Panc1 (cell line): Measurements from ENCODE around the gene ANKH. TPM values are rescaled to one million over a fixed set of nuclear protein-coding genes. Genes with fewer than 3 reads are reported as not detected.

Source experiments
- ATAC-seq: fragments of 200-7000 bp; cut with Tn5 transposase; 2 replicates; pipeline ENCODE4 v1.9.1; 2020; ENCODE audit warnings: mild to moderate bottlenecking, moderate library complexity
- BruUV-seq: library from RNA; stranded (reverse); fragments of 400-500 nt; replicated peaks from 2 replicates; lab custom pipeline; 2021; lab: Mats Ljungman, UMichigan
- CTCF ChIA-PET: fragments of 300-600 bp; sonication (Branson Sonifier 250); formaldehyde crosslinking; loops from one replicate; lab custom pipeline; 2022; ENCODE audit warnings: antibody characterized with exemption; lab: Charles Lee
- POLR2A ChIA-PET: fragments of 300-600 bp; sonication (Branson Sonifier 250); formaldehyde crosslinking; loops from one replicate; lab custom pipeline; 2022; ENCODE audit warnings: antibody characterized with exemption; lab: Charles Lee
- DNase-seq: peaks from one replicate; pipeline ENCODE4 v3.0.0-alpha.2; 2010; ENCODE audit warnings: low read depth, low spot score
- H3K27ac ChIP-seq: 2 replicates; pipeline ENCODE4 v1.5.1; 2011; ENCODE audit warnings: mild to moderate bottlenecking, low read length, inconsistent platforms
- H3K27me3 ChIP-seq: fragments of 200-500 bp; sonication (Bioruptor generic); 2 replicates; pipeline ENCODE4 v1.6.0; 2014; ENCODE audit warnings: low read length, inconsistent platforms; ENCODE audit not compliant: control insufficient read depth, insufficient read depth
- H3K36me3 ChIP-seq: fragments of 200-500 bp; sonication (Bioruptor generic); 2 replicates; pipeline ENCODE4 v1.5.1; 2014; ENCODE audit warnings: inconsistent platforms, mild to moderate bottlenecking, low read length, moderate library complexity; ENCODE audit not compliant: control insufficient read depth, insufficient read depth
- H3K4me1 ChIP-seq: 2 replicates; pipeline ENCODE4 v1.5.1; 2011; ENCODE audit warnings: inconsistent platforms, mild to moderate bottlenecking, low read length, moderate library complexity; ENCODE audit not compliant: control insufficient read depth, insufficient read depth
- H3K4me3 ChIP-seq, 2 experiments: 2 replicates each; pipeline ENCODE4 v1.5.1; 2011 to 2012; ENCODE audit warnings: low read depth in 2 of 2, low read length in 2 of 2, mild to moderate bottlenecking in 2 of 2, inconsistent platforms in 1 of 2, moderate library complexity in 1 of 2
- H3K9me3 ChIP-seq: fragments of 200-500 bp; sonication (Bioruptor generic); 2 replicates; pipeline ENCODE4 v1.5.1; 2014; ENCODE audit warnings: low read depth, mild to moderate bottlenecking, inconsistent platforms, low read length, moderate library complexity; ENCODE audit not compliant: control insufficient read depth, insufficient read depth
- POLR2AphosphoS5 ChIP-seq: IDR thresholded peaks from 2 replicates; pipeline ENCODE4 v1.6.1; 2012; ENCODE audit warnings: mild to moderate bottlenecking, low read depth, low read length, moderate library complexity
- SIN3A ChIP-seq: IDR thresholded peaks from 2 replicates; pipeline ENCODE4 v1.6.1; 2012; ENCODE audit warnings: low read depth, mild to moderate bottlenecking, low read length, moderate library complexity, borderline replicate concordance; ENCODE audit not compliant: insufficient read depth
- TCF7L2 ChIP-seq: IDR thresholded peaks from 2 replicates; pipeline ENCODE4 v1.6.1; 2011; ENCODE audit warnings: mild to moderate bottlenecking, low read depth, low read length, inconsistent platforms
- in situ Hi-C: cut with HindIII; loops from 2 replicates; pipeline ENCODE4 v1.10.0; 2016; ENCODE audit warnings: low sequenced_read_pairs, low pct_unique_long_range_greater_than_20kb
- intact Hi-C: fragments of 100-400 bp; cut with micrococcal nuclease; formaldehyde crosslinking; loops from one replicate; pipeline ENCODE4 v1.10.0; 2022; ENCODE audit not compliant: unreplicated experiment
- total RNA-seq: library from RNA; stranded (reverse); gene quantifications from one replicate; pipeline ENCODE4 v1.2.1, GENCODE V29; 2021; ENCODE audit not compliant: unreplicated experiment
- TF ChIP-seq, protein P1 (sequence below), 2 experiments: IDR thresholded peaks; 2 replicates each; pipeline ENCODE4 v1.6.1; 2011 to 2012; ENCODE audit warnings: low read depth in 2 of 2, control low read depth in 1 of 2, low read length in 1 of 2, mild to moderate bottlenecking in 1 of 2, moderate library complexity in 1 of 2; ENCODE audit not compliant: insufficient read depth in 1 of 2
- TF ChIP-seq, protein P2 (sequence below): fragments of 450-650 bp; IDR thresholded peaks from 2 replicates; pipeline ENCODE4 v1.5.1; 2017; ENCODE audit warnings: mild to moderate bottlenecking

ANKH gene
- total RNA-seq, 1 experiment from 2014 or later = 11.2 TPM

DNA sequence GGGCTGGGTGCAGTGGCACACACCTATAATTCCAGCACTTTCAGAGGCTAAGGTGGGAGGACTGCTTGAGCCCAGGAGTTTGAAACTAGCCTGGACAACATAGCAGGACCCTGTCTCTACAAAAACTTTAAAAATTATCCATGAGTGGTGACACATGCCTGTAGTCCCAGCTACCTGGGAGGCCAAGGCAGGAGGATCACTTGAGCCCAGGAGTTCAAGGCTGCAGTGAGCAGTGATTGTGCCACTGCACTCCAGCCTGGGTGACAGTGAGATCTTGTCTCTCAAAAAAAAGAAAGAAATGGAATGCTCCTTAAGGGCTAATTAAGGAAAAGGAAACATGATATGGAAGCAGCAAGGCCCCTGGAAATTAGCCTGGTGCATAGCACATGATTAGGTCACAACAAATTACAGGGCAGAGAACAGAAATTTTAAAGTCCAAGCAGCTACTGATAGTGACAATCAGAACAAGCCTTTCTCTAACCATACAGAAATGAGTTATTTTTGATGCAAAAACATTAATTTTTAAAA lies 19.5 kb downstream of the ANKH start:
- Histone ChIP-seq H3K36me3 (no peaks in the 10 kb centered on the region), H3K4me1 (no peaks in the 10 kb centered on the region), H3K27me3 (no peaks in the 10 kb centered on the region), H3K27ac (no peak overlapping the region), H3K4me3 (no peak overlapping the region), H3K9me3 (no peaks in the 10 kb centered on the region)
- ATAC-seq (no peak), DNase-seq (no peak)
- no TSS peak for BruUV-seq
- ChIA-PET POLR2A (no interaction called here), CTCF (no interaction called here)
- intact Hi-C loops (no loop called here), in situ Hi-C loops (no loop called here)
- no peak for TF ChIP-seq SIN3A
- no peak for TF ChIP-seq TCF7L2

DNA sequence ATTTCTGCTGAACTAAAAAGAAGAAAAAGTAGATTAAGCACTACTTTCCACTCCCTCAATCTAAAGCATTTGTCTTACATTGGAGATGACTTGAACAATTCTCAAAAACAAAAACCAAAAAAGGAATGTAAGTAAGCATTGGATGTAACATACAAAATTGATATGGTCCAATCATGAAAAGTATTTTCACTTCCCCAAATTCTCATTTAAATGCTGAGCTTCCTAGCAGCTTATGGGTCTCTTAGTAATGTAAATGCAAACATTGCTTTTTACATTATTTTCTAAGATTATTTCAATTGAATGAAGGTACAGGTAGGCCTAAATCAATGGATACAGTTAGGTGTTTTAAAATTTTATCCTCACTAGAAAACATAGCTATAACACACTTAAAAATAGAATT lies 20.0 kb downstream of the ANKH start:
- Histone ChIP-seq H3K36me3 (no peaks in the 10 kb centered on the region), H3K27me3 (no peaks in the 10 kb centered on the region), H3K4me1 (no peaks in the 10 kb centered on the region), H3K27ac (no peak overlapping the region), H3K9me3 (no peaks in the 10 kb centered on the region), H3K4me3 (no peak overlapping the region)
- ChIA-PET POLR2A (no interaction called here), CTCF (no interaction called here)
- TF ChIP-seq POLR2AphosphoS5 (no peak), SIN3A (no peak), TCF7L2 (no peak)
- TF ChIP-seq, protein P1, sequence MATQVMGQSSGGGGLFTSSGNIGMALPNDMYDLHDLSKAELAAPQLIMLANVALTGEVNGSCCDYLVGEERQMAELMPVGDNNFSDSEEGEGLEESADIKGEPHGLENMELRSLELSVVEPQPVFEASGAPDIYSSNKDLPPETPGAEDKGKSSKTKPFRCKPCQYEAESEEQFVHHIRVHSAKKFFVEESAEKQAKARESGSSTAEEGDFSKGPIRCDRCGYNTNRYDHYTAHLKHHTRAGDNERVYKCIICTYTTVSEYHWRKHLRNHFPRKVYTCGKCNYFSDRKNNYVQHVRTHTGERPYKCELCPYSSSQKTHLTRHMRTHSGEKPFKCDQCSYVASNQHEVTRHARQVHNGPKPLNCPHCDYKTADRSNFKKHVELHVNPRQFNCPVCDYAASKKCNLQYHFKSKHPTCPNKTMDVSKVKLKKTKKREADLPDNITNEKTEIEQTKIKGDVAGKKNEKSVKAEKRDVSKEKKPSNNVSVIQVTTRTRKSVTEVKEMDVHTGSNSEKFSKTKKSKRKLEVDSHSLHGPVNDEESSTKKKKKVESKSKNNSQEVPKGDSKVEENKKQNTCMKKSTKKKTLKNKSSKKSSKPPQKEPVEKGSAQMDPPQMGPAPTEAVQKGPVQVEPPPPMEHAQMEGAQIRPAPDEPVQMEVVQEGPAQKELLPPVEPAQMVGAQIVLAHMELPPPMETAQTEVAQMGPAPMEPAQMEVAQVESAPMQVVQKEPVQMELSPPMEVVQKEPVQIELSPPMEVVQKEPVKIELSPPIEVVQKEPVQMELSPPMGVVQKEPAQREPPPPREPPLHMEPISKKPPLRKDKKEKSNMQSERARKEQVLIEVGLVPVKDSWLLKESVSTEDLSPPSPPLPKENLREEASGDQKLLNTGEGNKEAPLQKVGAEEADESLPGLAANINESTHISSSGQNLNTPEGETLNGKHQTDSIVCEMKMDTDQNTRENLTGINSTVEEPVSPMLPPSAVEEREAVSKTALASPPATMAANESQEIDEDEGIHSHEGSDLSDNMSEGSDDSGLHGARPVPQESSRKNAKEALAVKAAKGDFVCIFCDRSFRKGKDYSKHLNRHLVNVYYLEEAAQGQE (IDR thresholded peaks at IDR 0.05; ENCODE audit: insufficient read depth in 1 of 2, low read depth in 2 of 2, low read length in 1 of 2) = no peak
- TF ChIP-seq, protein P2, sequence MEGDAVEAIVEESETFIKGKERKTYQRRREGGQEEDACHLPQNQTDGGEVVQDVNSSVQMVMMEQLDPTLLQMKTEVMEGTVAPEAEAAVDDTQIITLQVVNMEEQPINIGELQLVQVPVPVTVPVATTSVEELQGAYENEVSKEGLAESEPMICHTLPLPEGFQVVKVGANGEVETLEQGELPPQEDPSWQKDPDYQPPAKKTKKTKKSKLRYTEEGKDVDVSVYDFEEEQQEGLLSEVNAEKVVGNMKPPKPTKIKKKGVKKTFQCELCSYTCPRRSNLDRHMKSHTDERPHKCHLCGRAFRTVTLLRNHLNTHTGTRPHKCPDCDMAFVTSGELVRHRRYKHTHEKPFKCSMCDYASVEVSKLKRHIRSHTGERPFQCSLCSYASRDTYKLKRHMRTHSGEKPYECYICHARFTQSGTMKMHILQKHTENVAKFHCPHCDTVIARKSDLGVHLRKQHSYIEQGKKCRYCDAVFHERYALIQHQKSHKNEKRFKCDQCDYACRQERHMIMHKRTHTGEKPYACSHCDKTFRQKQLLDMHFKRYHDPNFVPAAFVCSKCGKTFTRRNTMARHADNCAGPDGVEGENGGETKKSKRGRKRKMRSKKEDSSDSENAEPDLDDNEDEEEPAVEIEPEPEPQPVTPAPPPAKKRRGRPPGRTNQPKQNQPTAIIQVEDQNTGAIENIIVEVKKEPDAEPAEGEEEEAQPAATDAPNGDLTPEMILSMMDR = no peak
- intact Hi-C loops (no loop called here), in situ Hi-C loops (no loop called here)
- no peak for DNase-seq
- no TSS peak for BruUV-seq
- no peak for ATAC-seq

DNA sequence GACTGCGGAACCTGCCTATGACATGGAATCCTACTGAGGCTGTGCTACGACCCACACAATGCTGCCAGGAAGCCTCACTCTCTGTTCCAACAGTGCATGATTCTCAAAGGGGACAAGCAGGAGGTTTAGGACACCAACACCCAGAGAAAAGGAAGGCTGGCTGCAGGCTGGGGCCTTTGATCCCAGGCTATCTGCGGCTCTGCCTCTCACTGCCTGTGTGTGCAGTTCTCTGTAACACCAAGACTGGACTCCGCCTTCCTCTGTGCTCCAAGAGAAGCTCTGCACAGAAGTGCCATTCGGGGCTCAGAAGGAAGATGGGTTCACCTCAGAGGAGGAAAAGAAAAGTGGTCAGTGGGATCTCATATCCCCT lies 20.5 kb downstream of the ANKH start:
- no peaks in the 10 kb centered on the region for H3K4me1 ChIP-seq
- BruUV-seq = no TSS peak
- DNase-seq = no peak
- in situ Hi-C loops (no loop called here), intact Hi-C loops (no loop called here)
- no peaks in the 10 kb centered on the region for H3K27me3 ChIP-seq
- H3K9me3 ChIP-seq = no peaks in the 10 kb centered on the region
- no peak overlapping the region for H3K27ac ChIP-seq
- no peak overlapping the region for H3K4me3 ChIP-seq
- ChIA-PET CTCF (no interaction called here), POLR2A (no interaction called here)
- H3K36me3 ChIP-seq = no peaks in the 10 kb centered on the region
- no peak for ATAC-seq
- no peak for TF ChIP-seq SIN3A
- TF ChIP-seq, protein P2 = no peak
- TF ChIP-seq, protein P1 (IDR thresholded peaks at IDR 0.05; ENCODE audit: insufficient read depth in 1 of 2, low read depth in 2 of 2, low read length in 1 of 2) = no peak
- TF ChIP-seq TCF7L2 = no peak
- TF ChIP-seq POLR2AphosphoS5 = no peak
